H1 (cell line): ENCODE data around the gene CDC42BPB. TPM values are rescaled to one million over a fixed set of nuclear protein-coding genes. Genes with fewer than 3 reads are reported as not detected.

Experiments used
- CTCF ChIA-PET: fragments of 300-600 bp; sonication (Branson Sonifier 250); formaldehyde crosslinking; loops from one replicate; lab custom pipeline; 2021; ENCODE audit not compliant: partially characterized antibody; lab: Charles Lee
- POLR2A ChIA-PET: fragments of 300-600 bp; sonication (Branson Sonifier 250); formaldehyde crosslinking; loops from one replicate; lab custom pipeline; 2021; ENCODE audit warnings: inconsistent platforms; ENCODE audit not compliant: partially characterized antibody; lab: Charles Lee
- DNase-seq, 2 experiments: peaks; one replicate each; pipeline versions ENCODE4 v3.0.0 to v3.0.0-alpha.2; 2010 to 2022; ENCODE audit warnings: low spot score in 2 of 2, low read depth in 1 of 2, mixed read lengths in 1 of 2
- FAIRE-seq: peaks from 2 replicates; lab custom pipeline; 2011; peaks lifted over from hg19 to GRCh38; lab: Jason Lieb, UNC
- H2AFZ ChIP-seq: 2 replicates; pipeline ENCODE4 v1.8.1; 2012; ENCODE audit warnings: low read length, inconsistent platforms
- H2AK5ac ChIP-seq: 2 replicates; pipeline ENCODE4 v1.6.1; 2013; ENCODE audit warnings: low read depth, low read length
- H2BK120ac ChIP-seq: replicated peaks from 2 replicates; pipeline ENCODE3; 2013; ENCODE audit warnings: low read depth, low read length, inconsistent platforms
- H2BK12ac ChIP-seq: 2 replicates; pipeline ENCODE4 v1.6.1; 2013; ENCODE audit warnings: low read depth, low read length
- H2BK15ac ChIP-seq: 2 replicates; pipeline ENCODE4 v1.6.1; 2013; ENCODE audit warnings: low read length
- H2BK20ac ChIP-seq: 2 replicates; pipeline ENCODE4 v1.6.1; 2013; ENCODE audit warnings: low read length
- H2BK5ac ChIP-seq: 2 replicates; pipeline ENCODE4 v1.6.1; 2013; ENCODE audit warnings: low read depth, low read length
- H3K14ac ChIP-seq: 2 replicates; pipeline ENCODE4 v1.6.1; 2013; ENCODE audit warnings: inconsistent platforms; ENCODE audit not compliant: insufficient read length
- H3K18ac ChIP-seq: 2 replicates; pipeline ENCODE4 v1.6.1; 2013; ENCODE audit warnings: low read length; ENCODE audit errors: extremely low read depth
- H3K23ac ChIP-seq: 2 replicates; pipeline ENCODE4 v1.6.1; 2013; ENCODE audit warnings: inconsistent platforms; ENCODE audit not compliant: insufficient read length
- H3K23me2 ChIP-seq: 2 replicates; pipeline ENCODE4 v1.6.1; 2013; ENCODE audit warnings: low read depth, low read length
- H3K27ac ChIP-seq: 2 replicates; pipeline ENCODE4 v1.6.1; 2011; ENCODE audit warnings: low read depth, low read length, inconsistent platforms
- H3K27me3 ChIP-seq, 4 experiments: replicated peaks in 1 of 4; 1 replicate in 1 of 4; 2 replicates in 3 of 4; pipeline versions ENCODE4 v1.6.1 to v1.8.1; 2011 to 2013; ENCODE audit warnings: low read length in 3 of 4, mild to moderate bottlenecking in 3 of 4, inconsistent platforms in 2 of 4, mixed read lengths in 2 of 4, moderate library complexity in 1 of 4; ENCODE audit not compliant: control insufficient read depth in 3 of 4, insufficient read depth in 3 of 4; ENCODE audit errors: extremely low read depth in 1 of 4
- H3K36me3 ChIP-seq, 4 experiments: 2 replicates each; pipeline versions ENCODE4 v1.6.1 to v1.8.1; 2011 to 2013; ENCODE audit warnings: mild to moderate bottlenecking in 4 of 4, low read length in 3 of 4, moderate library complexity in 2 of 4, control low read depth in 1 of 4, inconsistent platforms in 1 of 4; ENCODE audit not compliant: insufficient read depth in 4 of 4, control insufficient read depth in 2 of 4
- H3K4ac ChIP-seq: replicated peaks from 2 replicates; pipeline ENCODE3; 2013; ENCODE audit warnings: low read length, low read depth, mixed read lengths, inconsistent platforms; ENCODE audit not compliant: insufficient read length
- H3K4me1 ChIP-seq, 4 experiments: replicated peaks in 1 of 4; 1 replicate in 1 of 4; 2 replicates in 3 of 4; pipeline versions ENCODE4 v1.6.1 to v1.8.1; 2011 to 2013; ENCODE audit warnings: low read length in 3 of 4, inconsistent platforms in 2 of 4, mixed read lengths in 1 of 4; ENCODE audit not compliant: insufficient read depth in 4 of 4, control insufficient read depth in 3 of 4
- H3K4me2 ChIP-seq, 2 experiments: 2 replicates each; pipeline versions ENCODE4 v1.6.1 to v1.8.1; 2011 to 2013; ENCODE audit warnings: low read depth in 2 of 2, low read length in 2 of 2, control low read depth in 1 of 2, inconsistent platforms in 1 of 2, mild to moderate bottlenecking in 1 of 2; ENCODE audit not compliant: insufficient read depth in 1 of 2
- H3K4me3 ChIP-seq, 4 experiments: fragments of 200-600, 300-600 bp in 1 of 4; sonication (generic), shearing (Covaris generic), sonication (Bioruptor Twin) in 1 of 4; 2 replicates each; pipeline versions ENCODE4 v1.5.1 to v1.8.1; 2011 to 2016; ENCODE audit warnings: low read length in 4 of 4, low read depth in 3 of 4, control low read depth in 2 of 4, inconsistent platforms in 2 of 4, mild to moderate bottlenecking in 2 of 4, mixed read lengths in 1 of 4, moderate library complexity in 1 of 4; ENCODE audit not compliant: insufficient read depth in 2 of 4; ENCODE audit errors: extremely low read depth in 1 of 4
- H3K56ac ChIP-seq: replicated peaks from 2 replicates; pipeline ENCODE3; 2013; ENCODE audit warnings: low read depth, mild to moderate bottlenecking, mixed read lengths, low read length, inconsistent platforms; ENCODE audit not compliant: insufficient read length
- H3K79me1 ChIP-seq: 2 replicates; pipeline ENCODE4 v1.6.1; 2013; ENCODE audit warnings: low read depth, low read length, control low read depth
- H3K79me2 ChIP-seq, 2 experiments: 2 replicates each; pipeline versions ENCODE4 v1.6.1 to v1.8.1; 2012 to 2013; ENCODE audit warnings: low read length in 2 of 2, mild to moderate bottlenecking in 2 of 2, inconsistent platforms in 1 of 2; ENCODE audit not compliant: insufficient read depth in 2 of 2, control insufficient read depth in 1 of 2
- H3K9ac ChIP-seq, 4 experiments: replicated peaks in 1 of 4; 1 replicate in 1 of 4; 2 replicates in 3 of 4; pipeline versions ENCODE4 v1.6.1 to v1.8.1; 2011 to 2013; ENCODE audit warnings: low read depth in 3 of 4, low read length in 3 of 4, control low read depth in 2 of 4, mild to moderate bottlenecking in 2 of 4, moderate library complexity in 2 of 4, inconsistent platforms in 1 of 4; ENCODE audit errors: extremely low read depth in 1 of 4
- H3K9me3 ChIP-seq, 2 experiments: 2 replicates each; pipeline versions ENCODE4 v1.6.1 to v1.8.1; 2012 to 2013; ENCODE audit warnings: mild to moderate bottlenecking in 2 of 2, moderate library complexity in 2 of 2, control low read depth in 1 of 2, inconsistent platforms in 1 of 2, low read depth in 1 of 2, low read length in 1 of 2, mixed read lengths in 1 of 2; ENCODE audit not compliant: insufficient read depth in 2 of 2
- H4K20me1 ChIP-seq, 2 experiments: replicated peaks in 1 of 2; 2 replicates each; pipeline versions ENCODE3 to v1.8.1; 2011 to 2013; ENCODE audit warnings: inconsistent platforms in 2 of 2, low read length in 2 of 2, mild to moderate bottlenecking in 1 of 2; ENCODE audit not compliant: insufficient read depth in 2 of 2, control insufficient read depth in 1 of 2
- H4K5ac ChIP-seq: 2 replicates; pipeline ENCODE4 v1.6.1; 2013; ENCODE audit warnings: low read length, low read depth, mixed read lengths, inconsistent platforms; ENCODE audit not compliant: insufficient read length
- H4K8ac ChIP-seq: 2 replicates; pipeline ENCODE4 v1.8.0; 2013; ENCODE audit warnings: mild to moderate bottlenecking, moderate library complexity, low read length, inconsistent platforms; ENCODE audit not compliant: insufficient read depth; ENCODE audit errors: extremely low read depth
- H4K91ac ChIP-seq: replicated peaks from 2 replicates; pipeline ENCODE3; 2013; ENCODE audit warnings: low read length, mixed read lengths, inconsistent platforms; ENCODE audit not compliant: insufficient read length
- ASH2L ChIP-seq: fragments of 200-600, 300-600 bp; sonication (generic); IDR thresholded peaks from one replicate; pipeline ENCODE4 v1.7.1; 2017; ENCODE audit warnings: low read length
- CBX5 ChIP-seq: fragments of 300-800, 300-1000 bp; sonication (generic); IDR thresholded peaks from 2 replicates; pipeline ENCODE4 v1.7.1; 2016; ENCODE audit warnings: antibody characterized with exemption, low read length, low read depth
- CTCF ChIP-seq, 3 experiments: IDR thresholded peaks; 1 replicate in 2 of 3; 2 replicates in 1 of 3; pipeline versions ENCODE4 v1.5.1 to v1.6.1; 2011; ENCODE audit warnings: low read length in 3 of 3, mild to moderate bottlenecking in 3 of 3, inconsistent platforms in 2 of 3, low read depth in 1 of 3, moderate library complexity in 1 of 3; ENCODE audit not compliant: insufficient read depth in 1 of 3; ENCODE audit errors: control extremely low read depth in 1 of 3
- EGR1 ChIP-seq: IDR thresholded peaks from 2 replicates; pipeline ENCODE4 v1.6.1; 2011; ENCODE audit warnings: low read depth, low read length, borderline replicate concordance
- HDAC2 ChIP-seq, 2 experiments: fragments of 300-600 bp in 1 of 2; sonication (generic) in 1 of 2; IDR thresholded peaks; 2 replicates each; pipeline ENCODE4 v1.6.1; 2011 to 2012; ENCODE audit warnings: low read depth in 2 of 2, low read length in 2 of 2, mild to moderate bottlenecking in 2 of 2, moderate library complexity in 2 of 2, borderline replicate concordance in 1 of 2, inconsistent platforms in 1 of 2
- NANOG ChIP-seq: IDR thresholded peaks from 2 replicates; pipeline ENCODE4 v1.6.1; 2011; ENCODE audit warnings: low read length, low read depth, mild to moderate bottlenecking, inconsistent platforms; ENCODE audit not compliant: insufficient read depth, poor library complexity, severe bottlenecking
- SUZ12 ChIP-seq: fragments of 200-600 bp; sonication (generic); IDR thresholded peaks from 2 replicates; pipeline ENCODE4 v1.6.1; 2012; ENCODE audit warnings: mild to moderate bottlenecking, inconsistent platforms, low read length, moderate library complexity, mixed read lengths
- TEAD4 ChIP-seq: IDR thresholded peaks from 2 replicates; pipeline ENCODE4 v1.6.1; 2012; ENCODE audit warnings: low read depth, low read length, inconsistent platforms, mixed read lengths
- YY1 ChIP-seq: IDR thresholded peaks from 2 replicates; pipeline ENCODE4 v1.6.1; 2011; ENCODE audit warnings: low read depth, mild to moderate bottlenecking, low read length
- WGBS, 2 experiments: shearing (Covaris generic) in 1 of 2; methylation state at CpG; one replicate each; pipeline versions ENCODE4 v1.1.6 to v1.1.7; 2013 to 2015; ENCODE audit warnings: low lambda C conversion rate in 2 of 2, mixed read lengths in 2 of 2, inconsistent platforms in 1 of 2, low coverage in 1 of 2, missing lambda C conversion rate in 1 of 2; ENCODE audit not compliant: insufficient replicate concordance in 2 of 2, insufficient coverage in 1 of 2, insufficient read length in 1 of 2; ENCODE audit errors: extremely low coverage in 1 of 2, missing lambda C conversion rate in 1 of 2; 5-methylcytosine and 5-hydroxymethylcytosine counted together
- polyA plus RNA-seq, 7 experiments: library from polyadenylated mRNA; depleted of rRNA in 3 of 7; stranded (reverse) in 5 of 7; unstranded in 2 of 7; fragments of >200 nt in 5 of 7; fragments of 200-250 nt in 2 of 7; gene quantifications; 1 replicate in 5 of 7; 2 replicates in 1 of 7; 4 replicates in 1 of 7; pipeline versions ENCODE4 v1.2.1 to v1.2.3, GENCODE V29; 2011 to 2013; ENCODE audit warnings: missing spikeins in 2 of 7, mixed read lengths in 2 of 7
- total RNA-seq: library from RNA; stranded (reverse); fragmentation: NEBNext Ultra II Directional; extraction: Animal tissue kit (Norgen Biotek cat#: 25700); gene quantifications from 2 replicates; pipeline ENCODE4 v1.2.1, GENCODE V29; 2021

CDC42BPB gene
- total and polyA plus RNA-seq, 2 of the 8 experiments (the other 6 are each of a cell fraction or from before 2014, with no cell fraction given), result 51.2 to 88.2 TPM

GRCh38 chr14:102906616-102907302 is 150.6 kb downstream of the CDC42BPB start:
- Histone ChIP-seq H2AFZ (no peak overlapping the region), H3K56ac (no peak overlapping the region), H3K79me2 (no peaks in the 10 kb centered on the region), H3K18ac (no peak overlapping the region), H4K20me1 (no peaks in the 10 kb centered on the region), H3K79me1 (no peaks in the 10 kb centered on the region), H3K27me3 (no peaks in the 10 kb centered on the region), H3K9me3 (peaks cover 3 to 15% of the 10 kb centered on the region in 2 experiments; a peak in 2 of 4 replicates), H3K27ac (no peak overlapping the region), H2BK12ac (no peak overlapping the region), H3K23me2 (no peaks in the 10 kb centered on the region), H3K4ac (no peak overlapping the region), H3K9ac (no peak overlapping the region), H4K8ac (no peak overlapping the region), H3K36me3 (peaks cover 0 to 21% (median 7%) of the 10 kb centered on the region in 4 experiments; a peak in 3 of 8 replicates), H4K91ac (no peak overlapping the region), H2BK20ac (no peak overlapping the region), H2AK5ac (no peak overlapping the region), H3K23ac (no peak overlapping the region), H3K14ac (no peak overlapping the region), H3K4me1 (no peaks in the 10 kb centered on the region; a peak in 1 of 7 replicates), H3K4me2 (no peak overlapping the region), H2BK15ac (no peak overlapping the region), H3K4me3 (no peak overlapping the region), H4K5ac (no peak overlapping the region), H2BK5ac (no peak overlapping the region), H2BK120ac (no peak overlapping the region)
- CTCF ChIA-PET, result interaction anchor here (0.6 kb wide), 1 partner anchor 18 kb away, joined by 3 read pairs; no protein-coding TSS in a partner anchor
- FAIRE-seq, result no peak
- 95% methylated on average over 30 of the region's 30 CpGs; no CpG with 5 or more reads in 1 of the 2 experiments for WGBS, 2 experiments
- POLR2A ChIA-PET, result interaction anchor here (0.6 kb wide), 1 partner anchor 353 kb away, joined by 4 read pairs; no protein-coding TSS in a partner anchor
- DNase-seq, result no peak
- TF ChIP-seq ASH2L (no peak), EGR1 (no peak), HDAC2 (IDR thresholded peaks at IDR 0.05; ENCODE audit: borderline replicate concordance in 1 of 2, low read depth in 2 of 2, low read length in 2 of 2) (no peak), CBX5 (no peak), NANOG (no peak), SUZ12 (no peak), CTCF (IDR thresholded peaks at IDR 0.05; ENCODE audit: control extremely low read depth in 1 of 3, insufficient read depth in 1 of 3, low read depth in 1 of 3, low read length in 3 of 3) (no peak), YY1 (no peak), TEAD4 (no peak)
